ENCODE measurements around the gene LRP1B.

Gene LRP1B

DNA sequence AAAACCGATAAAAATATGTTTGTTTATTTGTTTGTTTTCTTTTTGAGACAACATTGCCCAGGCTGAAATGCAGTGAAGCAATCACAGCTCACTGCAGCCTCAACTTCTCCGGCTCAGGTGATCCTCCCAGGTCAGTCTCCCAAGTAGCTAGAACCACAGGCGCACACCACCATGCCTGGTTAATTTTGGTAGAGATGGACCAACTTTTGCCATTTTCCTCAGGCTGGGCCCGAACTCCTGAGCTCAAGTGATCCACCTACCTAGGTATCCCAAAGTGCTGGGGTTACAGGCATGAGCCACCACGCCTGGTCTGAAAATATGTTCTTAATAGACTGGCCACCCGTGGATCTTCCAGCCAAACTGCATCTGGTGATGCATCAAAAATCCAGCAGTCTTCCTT lies 1867.9 kb downstream of the LRP1B start:
- no peak for DNase-seq (ENCODE audit: low read depth in 2 of 2)

DNA sequence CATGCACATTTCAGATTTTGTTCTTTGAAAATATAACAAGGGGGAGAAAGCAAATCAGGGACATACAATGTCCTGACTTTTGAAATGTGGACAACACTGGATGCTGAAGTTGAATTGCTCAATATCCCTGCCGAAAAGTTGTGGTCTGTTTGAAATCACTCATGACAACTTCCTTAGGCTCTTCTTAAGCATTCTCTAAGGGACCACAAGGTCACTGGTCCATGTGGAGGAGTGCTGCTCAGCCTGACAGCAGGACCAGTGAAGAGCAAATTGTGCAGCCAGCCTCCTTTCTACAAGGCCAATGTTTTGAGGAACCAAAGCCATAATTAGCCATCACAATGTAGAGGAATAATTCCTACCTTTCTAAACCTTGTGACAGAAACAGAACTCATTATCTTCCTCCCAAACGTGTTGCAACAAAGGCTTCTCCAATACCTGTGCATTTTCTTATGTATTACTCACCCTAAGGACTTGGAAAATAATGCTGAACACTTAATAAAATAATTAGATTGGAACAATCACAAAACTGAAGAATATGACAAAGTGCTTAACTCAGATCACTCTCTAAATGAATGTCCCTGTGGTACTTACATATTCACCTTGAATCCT lies 1873.0 kb downstream of the LRP1B start:
- no peak for DNase-seq (ENCODE audit: low read depth in 2 of 2)

DNA sequence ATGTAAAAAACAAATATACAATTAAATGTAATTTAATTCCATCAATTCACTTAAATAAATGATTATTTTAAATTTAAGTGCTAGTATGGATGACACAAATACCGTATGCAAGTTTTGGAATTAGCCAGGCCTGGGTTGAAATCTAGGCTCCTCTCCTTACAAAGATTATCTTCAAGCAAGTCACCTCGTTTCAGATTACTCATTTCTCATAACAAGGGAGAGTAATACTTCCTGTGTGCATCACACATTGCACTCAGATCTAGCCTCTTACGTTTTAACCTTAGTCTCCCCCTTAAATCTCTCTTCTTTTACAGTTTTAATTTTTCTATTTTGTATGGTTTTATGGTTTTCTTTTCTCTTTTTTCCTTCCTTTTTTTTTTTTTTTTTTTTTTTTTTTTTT lies 1874.7 kb downstream of the LRP1B start:
- no peak for DNase-seq (ENCODE audit: low read depth in 2 of 2)

DNA sequence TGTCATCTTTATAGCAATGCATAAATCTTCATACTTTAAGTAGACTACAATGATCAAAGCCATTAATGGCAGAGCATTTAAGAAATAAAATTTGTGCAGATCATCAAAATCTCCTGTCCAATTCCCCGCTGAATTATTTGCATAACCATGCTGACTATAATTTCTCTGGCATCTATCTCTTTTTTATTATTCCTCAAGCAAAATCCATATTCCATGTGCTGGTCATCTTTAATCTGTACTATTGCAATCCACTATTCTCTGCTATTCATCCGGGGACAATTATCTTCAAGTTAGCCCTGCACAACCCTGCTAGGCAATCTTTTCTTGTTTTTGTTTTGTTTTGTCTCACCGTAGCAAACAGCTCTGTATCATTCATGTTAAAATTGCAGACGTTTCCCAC lies 1881.0 kb downstream of the LRP1B start:
- no peak for DNase-seq (ENCODE audit: low read depth in 2 of 2)

DNA sequence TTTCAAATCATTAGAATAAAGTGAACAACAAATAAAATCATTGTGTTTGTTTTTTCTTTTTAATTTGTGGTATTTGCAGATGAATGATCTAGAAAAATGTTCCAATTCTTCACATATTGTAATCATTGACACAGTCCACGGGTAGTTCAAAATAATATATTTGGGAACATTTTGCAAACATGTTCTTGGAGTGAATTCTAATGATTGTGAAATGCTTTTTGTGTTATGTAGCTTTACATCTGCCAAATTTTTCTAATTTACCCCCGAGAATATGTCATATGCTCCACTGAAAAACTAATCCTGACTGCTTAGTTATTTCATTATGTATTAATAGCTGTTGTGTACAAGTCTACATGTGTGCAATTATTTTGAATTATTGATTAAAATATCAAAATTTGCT lies 1882.2 kb downstream of the LRP1B start:
- DNase-seq (ENCODE audit: low read depth in 2 of 2) = no peak

DNA sequence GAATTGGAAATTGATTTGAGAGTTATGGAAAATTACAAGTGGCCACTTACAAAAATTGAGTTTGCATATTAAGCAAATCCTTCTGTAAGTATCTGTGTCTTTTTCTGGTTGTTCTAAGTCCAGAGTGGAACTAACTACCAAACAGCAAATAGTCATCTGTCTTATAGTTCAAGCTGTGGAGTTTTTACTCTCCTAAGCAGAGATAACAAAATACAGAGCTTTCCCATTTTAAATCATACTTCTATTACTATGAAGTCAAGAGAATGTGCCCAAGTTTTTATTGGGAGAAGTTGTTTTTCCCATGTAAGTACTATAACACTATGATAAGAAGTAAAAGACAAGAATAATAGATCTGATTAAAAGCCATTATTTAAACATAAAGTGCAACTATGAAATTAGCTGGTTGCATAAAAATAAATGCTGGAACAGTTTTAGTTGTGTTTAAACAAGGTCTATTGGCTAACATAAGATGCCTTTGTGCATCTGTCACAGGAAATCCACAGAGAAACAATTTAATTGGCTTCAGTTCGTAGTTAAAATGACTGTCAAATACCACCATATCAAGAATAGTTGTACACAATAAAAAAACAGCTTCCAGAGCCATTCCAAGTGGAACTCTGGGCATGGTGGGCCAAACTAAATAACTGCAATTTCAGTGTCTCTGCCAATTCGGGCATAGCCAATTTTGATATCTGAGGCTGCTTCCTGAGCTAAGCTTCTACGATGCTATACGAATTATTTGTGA lies 1883.2 kb downstream of the LRP1B start:
- DNase-seq (ENCODE audit: low read depth in 2 of 2) = no peak

DNA sequence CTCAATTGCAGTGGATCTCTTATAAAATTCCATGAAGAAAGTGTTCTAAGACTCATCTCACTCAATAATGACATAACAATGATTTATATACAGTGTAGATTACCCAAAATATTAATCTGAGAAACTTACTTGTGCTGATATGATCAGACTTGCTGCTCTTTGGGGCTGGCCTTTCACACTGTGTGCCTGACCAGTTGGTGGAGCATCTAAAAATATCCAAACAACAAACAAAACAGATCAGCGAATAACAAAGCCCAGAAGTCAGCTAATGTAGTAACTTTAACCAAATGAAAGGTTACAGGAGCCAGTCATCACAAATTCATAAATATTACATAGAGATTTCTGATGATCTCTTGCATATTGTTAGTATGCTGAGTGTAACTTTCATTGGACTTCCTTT lies 1883.9 kb downstream of the LRP1B start:
- DNase-seq (ENCODE audit: low read depth in 2 of 2) = no peak

DNA sequence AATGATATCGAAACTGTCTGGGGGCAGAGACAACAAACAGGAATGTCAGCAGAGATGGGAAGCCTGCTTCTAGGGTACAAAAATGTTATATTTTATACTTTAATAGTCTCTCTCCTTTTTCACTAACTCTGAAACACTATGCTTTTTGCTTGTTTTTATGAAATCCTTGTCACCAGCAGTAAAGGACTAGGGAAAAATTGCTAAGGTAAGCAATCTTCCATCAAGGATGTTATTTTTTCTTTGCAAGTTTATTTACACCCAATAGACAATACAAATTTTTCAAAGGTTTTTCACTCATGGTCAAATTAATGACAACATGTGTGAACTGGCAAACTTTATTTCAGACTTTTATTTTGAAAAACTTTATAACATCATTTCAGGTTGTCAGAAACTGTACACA lies 1884.8 kb downstream of the LRP1B start:
- no peak for DNase-seq (ENCODE audit: low read depth in 2 of 2)

DNA sequence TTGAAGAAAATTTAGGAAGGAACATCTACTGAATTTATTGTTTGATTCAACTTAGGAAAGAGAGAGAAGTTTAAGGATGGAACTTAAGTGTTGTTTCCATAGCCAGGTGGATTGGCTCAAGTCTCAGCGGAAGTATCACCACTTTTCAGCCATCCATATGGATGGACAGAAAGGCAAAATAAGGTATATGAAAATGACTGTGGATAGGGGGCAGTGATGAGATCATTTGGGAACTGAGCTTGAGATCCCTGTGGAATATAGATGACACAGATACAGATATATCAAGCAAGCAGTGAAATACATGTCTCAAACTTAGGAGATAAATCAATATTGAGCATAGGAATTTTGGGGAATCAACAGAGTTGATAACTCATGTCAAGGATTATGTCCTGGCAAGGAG lies 1887.9 kb downstream of the LRP1B start:
- DNase-seq (ENCODE audit: low read depth in 2 of 2) = no peak

DNA sequence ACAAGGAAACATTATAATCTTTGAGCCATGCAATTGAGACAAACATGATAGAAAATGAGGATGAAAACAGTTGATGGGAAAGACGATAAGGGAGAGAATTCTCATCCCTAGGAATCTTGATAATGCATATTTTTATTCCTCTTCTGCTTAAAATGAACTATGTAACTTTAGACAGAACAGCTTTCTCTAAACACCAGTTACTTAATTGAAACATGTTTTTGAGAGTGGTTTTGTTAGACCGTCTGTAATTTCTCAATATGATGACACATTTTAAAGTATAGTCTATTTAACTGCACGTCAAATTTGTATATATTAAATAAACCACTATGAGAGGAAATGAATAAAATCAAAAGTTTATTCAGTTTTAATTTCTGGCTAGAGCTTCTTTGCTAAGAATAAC lies 1896.7 kb downstream of the LRP1B start:
- no peak for DNase-seq (ENCODE audit: low read depth in 2 of 2)

DNA sequence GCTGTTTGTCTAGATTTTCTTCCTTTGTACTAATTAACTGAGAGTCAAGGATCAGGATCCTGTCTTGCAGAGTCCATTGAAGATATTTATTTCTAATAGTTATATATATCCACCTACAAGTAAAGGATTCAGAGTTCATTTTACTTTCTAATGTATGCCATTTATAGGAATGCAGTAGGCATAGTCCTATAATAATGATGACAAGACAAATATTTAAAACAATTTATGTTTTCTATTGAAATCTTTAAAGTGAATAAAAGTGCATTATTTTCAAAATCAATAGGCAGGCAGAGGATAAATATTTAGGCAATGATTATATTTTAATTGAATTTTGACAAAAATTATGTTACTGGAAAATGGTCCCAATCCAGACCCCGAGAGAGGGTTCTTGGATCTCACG lies 1919.9 kb downstream of the LRP1B start:
- DNase-seq (ENCODE audit: low read depth in 2 of 2) = no peak

DNA sequence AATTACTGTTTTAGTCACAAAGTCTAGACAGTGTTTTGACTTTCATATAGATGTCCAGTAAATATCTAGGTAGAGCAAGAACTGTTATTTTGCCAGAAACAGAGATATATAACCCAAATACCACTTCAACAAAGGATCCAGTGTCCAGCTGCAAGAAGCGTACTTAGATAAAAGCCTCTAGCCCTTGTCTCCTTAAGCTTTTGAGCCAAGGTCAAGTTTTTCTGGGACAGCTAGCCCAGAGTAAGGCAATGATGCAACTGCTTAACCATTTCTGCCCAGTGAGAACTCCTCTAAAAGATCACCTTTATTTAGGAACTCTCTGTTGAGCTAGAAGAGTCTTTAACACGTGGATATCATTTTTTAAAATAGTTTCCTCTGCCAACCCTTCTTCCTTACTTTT lies 1925.7 kb downstream of the LRP1B start:
- no peak for DNase-seq (ENCODE audit: low read depth in 2 of 2)

DNA sequence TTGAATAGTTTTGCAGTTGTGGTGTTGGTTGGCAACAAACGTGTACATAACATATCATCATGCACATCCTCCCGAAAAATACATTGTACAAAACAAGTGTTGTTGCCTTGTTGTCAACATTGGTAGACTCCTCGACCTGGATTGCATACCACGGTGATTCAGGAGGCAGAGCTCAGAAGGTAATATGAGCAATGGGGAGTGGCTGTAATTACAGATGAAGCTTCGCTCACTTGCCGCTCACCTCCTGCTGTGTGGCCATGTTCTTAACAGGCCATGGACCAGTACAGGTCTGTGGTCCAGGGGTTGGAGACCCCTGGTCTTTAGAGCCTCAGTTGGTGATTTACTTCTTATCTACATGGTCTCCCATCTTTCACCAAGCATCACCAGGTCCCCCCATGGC lies 1927.5 kb downstream of the LRP1B start:
- DNase-seq (ENCODE audit: low read depth in 2 of 2) = no peak

DNA sequence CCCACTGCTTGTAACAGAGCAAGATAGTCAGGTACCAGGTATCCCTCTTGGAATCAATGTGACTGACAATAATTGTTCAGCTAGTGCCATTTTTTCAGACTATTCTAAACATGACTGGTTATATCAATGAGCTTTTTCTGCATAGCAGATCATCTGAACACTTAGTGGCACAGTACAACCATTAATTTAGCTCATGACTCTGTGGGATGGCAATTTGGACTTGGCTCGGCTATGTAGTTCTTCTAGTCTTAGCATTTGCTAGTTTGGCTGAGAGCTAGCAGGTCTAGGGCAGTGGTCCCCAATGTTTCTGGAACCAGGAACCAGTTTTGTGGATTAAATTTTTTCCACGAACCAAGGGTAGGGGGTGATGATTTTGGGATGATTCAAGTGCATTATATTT lies 1929.2 kb downstream of the LRP1B start:
- DNase-seq (ENCODE audit: low read depth in 2 of 2) = no peak

DNA sequence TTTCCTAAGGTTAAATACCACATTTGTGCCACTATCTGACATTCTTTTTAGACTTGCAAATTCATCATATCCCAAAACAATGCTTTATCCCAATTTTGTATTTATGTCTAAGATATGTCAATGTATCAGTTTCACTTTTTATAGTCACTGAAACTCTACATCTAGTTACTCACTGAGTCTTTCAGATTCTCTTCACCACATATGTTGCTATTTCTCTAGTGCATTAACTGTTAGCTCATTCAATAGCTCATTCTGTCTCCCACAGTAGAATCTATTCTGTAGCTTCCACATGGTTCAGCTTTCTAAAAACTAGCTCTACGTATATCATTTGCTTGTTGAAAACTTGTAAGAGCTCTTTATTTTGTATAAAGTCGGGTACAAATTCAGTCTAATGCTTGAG lies 1930.1 kb downstream of the LRP1B start:
- no peak for DNase-seq (ENCODE audit: low read depth in 2 of 2)

DNA sequence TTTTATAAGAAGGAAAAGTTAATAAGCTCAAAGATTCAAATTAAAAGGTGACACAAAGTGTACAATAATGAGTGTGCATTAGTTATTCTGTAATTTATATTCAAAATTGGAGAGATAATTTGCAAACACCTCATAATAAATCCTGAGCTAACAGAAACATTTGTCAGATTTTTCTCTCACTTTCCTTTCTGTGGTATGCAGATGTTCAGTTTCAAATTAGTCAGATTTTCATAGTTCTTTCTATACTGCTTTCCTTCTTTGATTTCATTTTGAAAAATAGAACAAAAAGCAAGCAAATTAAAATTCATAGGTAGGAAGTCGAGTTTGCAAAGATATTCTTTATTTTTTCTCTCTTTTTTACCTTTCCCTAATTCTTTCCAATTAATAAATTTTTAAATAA lies 1930.5 kb downstream of the LRP1B start:
- DNase-seq (ENCODE audit: low read depth in 2 of 2) = no peak

DNA sequence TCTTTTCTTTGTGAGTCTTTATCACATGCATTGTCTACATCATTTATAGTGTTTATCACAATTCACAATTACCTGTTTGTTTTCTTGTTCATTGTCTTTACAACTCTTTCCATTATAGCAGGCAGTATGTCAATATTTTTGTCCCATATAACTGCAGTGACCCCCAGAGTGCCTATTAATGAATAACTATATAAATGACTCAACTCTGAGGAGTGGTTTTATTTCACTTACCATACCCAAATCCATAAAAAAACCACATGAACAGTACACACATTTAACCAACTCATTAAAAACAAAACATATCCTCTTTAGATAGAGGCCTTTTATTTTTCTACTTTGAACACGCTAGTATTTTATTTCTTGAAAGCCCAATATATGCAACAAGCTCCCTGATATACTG lies 1931.5 kb downstream of the LRP1B start:
- no peak for DNase-seq (ENCODE audit: low read depth in 2 of 2)

DNA sequence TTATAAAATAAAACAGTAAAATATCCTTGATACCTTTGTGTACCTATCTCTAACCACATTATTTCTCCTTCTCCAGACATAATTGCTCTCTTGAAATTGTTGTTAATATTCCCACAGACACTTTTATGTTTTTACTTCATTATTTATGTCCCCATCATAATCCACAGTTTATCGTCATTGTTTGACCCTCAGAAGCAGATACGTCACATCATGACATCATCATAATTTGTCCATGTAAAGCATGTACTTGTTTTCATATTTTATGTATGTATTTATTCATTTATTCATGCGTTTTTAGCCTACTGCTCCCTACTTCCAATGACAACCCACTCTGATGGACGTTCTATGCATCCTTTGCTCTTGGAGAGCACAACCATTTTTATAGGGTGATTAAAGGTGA lies 1943.7 kb downstream of the LRP1B start:
- DNase-seq (ENCODE audit: low read depth in 2 of 2) = no peak

DNA sequence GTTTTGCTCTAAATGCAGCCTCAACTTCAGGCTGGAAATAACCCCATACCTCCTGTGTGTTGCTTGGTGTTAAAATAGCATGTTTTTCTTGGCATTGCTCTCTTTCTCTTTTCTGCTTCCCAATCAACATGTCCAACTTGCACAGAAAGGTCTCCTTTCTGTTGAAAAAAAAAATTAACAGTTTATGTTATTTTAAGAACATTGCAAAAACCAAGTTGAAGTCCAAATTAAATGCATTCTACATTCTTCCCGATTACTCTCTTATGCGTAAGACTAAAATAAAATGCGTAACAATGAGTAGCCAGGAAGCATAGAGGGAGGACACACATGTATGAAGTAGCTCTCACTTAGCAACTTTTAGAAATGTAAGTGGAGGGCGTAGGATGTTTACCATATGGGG lies 1944.5 kb downstream of the LRP1B start:
- DNase-seq (ENCODE audit: low read depth in 2 of 2) = no peak

DNA sequence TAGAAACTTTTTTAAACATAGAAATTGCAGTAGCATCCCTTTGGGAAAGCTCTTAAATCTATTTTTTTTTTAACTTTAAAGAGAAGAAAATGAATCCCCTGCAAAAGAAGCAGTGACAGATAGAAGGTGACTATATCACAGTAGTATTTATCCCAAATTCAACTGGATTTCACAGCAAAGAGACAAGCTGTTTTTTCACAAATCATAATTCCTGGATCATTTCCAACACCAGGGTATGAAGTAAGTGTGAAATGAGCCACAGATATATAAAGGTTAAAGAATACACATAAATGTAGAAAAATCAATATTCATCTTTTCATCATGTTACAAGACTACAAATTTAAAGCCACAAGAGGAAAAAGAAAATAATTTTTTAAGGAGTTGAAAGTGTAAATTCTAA lies 1945.7 kb downstream of the LRP1B start:
- DNase-seq (ENCODE audit: low read depth in 2 of 2) = no peak

DNA sequence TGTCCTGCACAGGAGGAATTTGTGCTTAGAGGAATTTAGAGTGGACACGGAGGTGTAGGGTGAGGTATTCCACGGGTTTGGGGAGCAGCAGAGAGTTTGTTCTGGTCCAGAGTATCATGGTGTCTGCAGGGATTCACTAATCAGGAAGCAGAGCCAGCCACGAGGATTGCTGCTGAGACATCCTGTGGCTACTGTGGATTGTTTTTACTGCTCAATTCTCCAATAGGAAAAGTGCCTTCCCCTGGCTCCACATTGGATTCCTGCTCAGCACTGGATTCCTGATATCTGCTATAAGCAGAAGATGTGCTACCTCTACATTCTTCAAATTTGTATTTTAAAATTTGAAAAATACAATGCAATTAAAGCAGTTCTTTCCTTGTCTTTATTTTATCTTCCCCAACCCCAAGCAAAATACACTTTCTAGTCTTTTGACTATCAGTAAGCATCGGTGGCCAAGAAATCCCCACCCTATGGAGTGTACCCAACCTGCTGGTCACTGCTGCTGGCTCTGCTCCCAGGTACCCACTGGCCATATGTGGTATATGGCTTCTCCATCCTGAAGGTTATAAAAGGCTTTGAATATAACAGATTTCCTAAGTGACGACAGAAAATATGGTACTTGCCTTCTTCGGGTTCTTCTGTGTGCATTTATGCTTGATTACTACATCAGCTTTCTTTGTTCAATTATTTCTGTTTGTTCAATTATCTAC lies 1947.6 kb downstream of the LRP1B start:
- no peak for DNase-seq (ENCODE audit: low read depth in 2 of 2)

Measured in activated CD8-positive, alpha-beta memory T cell treated with anti-CD3 and anti-CD28 coated beads for 4 hours (primary cell).